ENCODE data around the gene POU3F1.
A peak's percentile ranks its signal among the peaks of the same experiment; 100 is the strongest.
"Not testable (repeated sequence)": the region's sequence is repeated elsewhere in the genome, so short reads cannot be mapped to it uniquely, and the experiment has no call there.

Gene POU3F1

DNA sequence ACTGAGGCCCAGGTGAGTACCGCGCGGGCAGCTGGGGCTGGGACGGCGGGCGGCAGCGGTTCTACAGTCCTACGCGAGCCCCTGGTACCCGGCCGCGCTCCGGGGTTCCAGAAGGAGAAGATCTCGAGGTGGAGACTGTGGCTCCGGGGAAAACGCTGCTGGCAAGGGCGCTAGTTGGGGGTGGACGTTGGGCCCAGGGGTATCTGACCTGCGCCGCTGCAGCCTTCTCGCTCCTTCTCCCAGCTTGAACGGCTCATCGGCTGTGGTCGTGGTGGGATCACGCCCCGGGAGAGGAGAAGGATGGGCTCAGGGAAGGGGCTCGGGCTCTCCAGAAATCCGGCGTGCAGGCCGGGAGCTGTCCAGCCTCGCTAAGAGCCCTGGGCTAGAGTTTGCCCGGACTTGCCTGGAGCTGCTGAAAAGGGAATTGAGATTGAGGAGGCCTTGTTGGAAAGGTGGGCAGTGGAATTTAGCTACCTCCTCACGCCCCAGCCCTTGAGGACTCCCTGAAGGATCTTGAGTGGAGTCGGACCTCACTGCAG lies 1.1 kb upstream of the POU3F1 start:
- no peak for DNase-seq (ENCODE audit: low spot score)

GRCh38 chr1:38046884-38047602 lies 450 bp upstream of the POU3F1 start:
- peak; percentile 92 for DNase-seq (ENCODE audit: low spot score)

DNA sequence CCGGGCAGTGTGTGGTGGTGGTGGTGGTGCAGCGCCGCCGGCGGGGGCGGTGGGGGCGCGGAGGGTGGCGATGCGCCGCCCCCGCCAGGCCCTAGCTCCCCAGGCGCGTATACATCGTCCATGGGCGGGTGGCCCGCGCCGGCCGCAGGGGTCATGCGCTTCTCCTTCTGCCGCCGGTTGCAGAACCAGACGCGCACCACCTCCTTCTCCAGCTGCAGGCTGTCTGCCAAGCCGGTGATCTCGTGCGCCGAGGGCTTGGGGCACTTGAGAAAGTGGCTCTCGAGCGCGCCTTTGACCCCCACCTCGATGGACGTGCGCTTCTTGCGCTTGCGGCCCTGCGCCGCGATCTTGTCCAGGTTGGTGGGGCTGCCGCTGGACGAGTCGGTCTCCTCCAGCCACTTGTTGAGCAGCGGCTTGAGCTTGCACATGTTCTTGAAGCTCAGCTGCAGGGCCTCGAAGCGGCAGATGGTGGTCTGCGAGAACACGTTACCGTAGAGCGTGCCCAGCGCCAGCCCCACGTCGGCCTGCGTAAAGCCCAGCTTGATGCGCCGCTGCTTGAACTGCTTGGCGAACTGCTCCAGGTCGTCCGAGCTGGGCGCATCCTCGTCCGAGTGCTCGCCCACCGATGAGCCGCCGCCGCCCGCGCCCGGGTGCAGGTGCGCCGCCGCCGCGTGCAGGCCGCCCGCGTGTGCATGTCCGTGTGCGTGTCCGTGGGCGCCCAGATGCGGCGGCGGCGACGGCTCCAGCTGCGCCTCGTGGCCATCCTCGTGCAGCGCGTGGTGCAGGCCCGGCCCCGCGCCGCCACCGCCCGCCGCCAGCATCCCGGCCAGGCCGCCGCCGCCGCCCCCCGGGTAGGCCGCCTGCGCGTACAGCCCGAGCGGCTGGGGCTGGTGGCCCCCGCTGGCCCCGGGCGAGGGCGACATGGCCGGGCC lies 926 bp downstream of the POU3F1 start:
- no peak for DNase-seq (ENCODE audit: low spot score)

- DNase-seq (ENCODE audit: low spot score): no peak
Measured at GRCh38 chr1:38044221-38045215, 2.1 kb downstream of the POU3F1 start.

DNA sequence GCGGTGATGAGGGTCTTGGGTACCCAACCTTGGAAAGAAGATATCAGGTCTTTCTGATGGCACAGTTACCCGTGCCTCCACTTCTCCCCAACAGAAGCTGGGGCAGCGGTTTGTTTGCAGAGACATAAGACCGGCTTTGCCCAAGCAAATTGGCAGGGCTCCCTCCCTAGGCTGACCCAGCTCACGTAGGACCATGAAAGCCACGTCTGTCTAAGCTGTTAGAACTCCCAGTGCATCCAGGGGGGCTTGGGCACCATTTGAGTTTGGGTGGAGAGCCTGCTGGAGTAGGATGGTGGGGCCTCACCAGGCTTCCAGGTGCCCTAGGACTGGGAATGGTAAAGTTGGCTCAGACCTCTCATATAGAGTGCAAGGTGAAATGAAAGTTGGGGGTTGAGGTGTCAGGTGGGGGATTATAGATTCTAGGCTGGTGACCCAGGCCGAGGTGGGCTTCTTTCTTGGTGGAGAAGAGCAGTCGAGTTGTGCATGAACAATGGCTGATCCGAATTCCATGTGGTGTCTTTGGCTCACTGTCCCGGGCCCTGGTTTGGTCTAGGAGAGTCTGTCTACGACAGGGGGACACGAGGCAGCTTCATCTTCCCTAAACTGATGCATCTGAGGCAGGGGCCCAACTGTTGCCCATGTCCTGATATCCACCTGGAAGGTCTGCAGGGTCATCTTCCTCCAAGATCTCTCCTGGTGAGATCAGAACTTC lies 3.4 kb downstream of the POU3F1 start:
- DNase-seq (ENCODE audit: low spot score): no peak

- no peak for DNase-seq (ENCODE audit: low spot score)
Measured at GRCh38 chr1:38041936-38042834, 4.4 kb downstream of the POU3F1 start.

DNA sequence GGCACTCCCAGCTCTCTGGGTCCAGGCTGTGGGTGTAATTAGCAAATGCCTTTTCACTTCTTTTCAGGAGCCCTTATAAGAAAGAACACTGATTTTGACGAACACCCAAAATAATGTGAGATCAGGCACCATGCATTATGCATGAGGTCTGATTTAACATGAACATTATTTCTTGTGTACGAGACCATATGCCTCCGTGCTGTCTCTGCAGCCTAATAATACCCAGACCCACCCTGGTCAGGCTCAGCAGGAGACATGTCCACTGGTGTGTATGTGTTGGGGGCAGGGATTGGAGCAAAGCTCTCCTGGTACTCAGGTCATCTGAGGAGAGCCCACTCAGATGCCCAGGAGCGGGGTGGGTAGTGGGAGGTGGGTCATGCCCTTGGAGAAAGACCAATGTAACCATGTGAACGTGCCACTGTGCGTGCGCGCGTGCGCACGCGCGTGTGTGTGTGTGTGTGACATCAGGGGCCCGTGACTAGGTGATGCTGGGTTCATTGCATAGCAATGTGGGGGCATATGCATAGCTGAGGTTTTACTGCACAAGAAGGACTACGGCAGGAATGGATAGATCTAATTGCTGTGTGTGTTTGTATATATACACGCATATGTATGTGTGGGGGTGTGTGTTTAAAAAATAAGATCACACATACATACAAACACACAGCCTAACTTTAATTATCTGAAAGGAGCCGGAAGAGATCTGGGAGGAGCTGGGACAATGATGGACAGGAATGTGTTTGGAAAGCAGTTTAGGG lies 7.1 kb downstream of the POU3F1 start:
- DNase-seq (ENCODE audit: low spot score): no peak

- no peak for DNase-seq (ENCODE audit: low spot score)
Measured at GRCh38 chr1:38038861-38039260, 7.7 kb downstream of the POU3F1 start.

DNA sequence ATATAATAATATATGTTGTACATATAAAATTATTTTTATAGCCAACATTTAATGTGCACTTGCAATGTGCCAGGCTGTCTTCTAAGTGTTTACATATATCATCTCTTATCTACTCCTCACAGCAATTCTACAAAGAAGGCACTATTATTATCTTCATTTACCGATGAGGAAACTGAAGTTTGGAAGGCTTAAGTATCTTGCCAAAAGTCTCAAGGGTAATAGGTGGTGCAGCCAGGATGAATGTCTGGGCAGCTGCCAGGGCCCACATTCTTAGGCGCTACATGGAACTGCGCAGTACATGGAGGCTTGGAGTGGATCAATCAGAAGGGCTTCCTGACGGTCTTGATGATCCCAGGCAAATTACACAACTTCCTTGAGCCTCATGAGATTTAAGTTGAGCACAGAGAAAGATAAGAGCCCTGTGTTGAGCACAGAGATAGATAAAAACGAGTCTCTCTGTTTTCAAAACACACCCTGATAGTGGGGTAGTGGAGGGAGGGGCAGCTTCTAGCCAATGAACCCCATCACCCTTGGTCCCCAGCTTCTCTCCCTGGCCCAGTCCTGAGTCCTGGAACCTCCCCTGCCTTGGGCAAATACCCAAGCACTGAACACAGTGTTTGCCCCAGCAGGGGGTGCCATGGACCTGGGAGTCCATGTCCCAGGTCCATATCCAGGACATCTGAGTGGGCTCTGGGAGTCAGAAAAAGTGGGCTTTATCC lies 9.2 kb downstream of the POU3F1 start:
- DNase-seq (ENCODE audit: low spot score): no peak

- DNase-seq (ENCODE audit: low spot score): no peak
Measured at GRCh38 chr1:38034871-38035270, 11.7 kb downstream of the POU3F1 start.

DNA sequence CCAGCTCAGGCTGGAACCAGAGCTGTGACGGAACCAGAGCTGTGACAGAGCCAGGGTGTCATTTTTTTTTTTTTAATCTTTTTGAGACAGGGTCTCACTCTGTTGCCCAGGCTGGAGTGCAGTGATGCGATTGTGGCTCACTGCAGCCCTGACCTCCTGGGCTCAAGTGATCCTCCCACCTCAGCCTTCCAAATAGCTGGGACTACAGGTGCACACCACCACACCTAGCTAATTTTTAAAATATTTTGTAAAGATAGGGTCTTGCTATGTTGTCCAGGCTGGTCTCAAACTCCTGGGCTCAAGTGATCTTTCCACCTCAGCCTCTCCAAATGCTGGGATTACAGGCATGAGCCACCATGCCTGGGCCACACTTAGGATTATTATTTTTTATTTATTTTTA lies 13.6 kb downstream of the POU3F1 start:
- not testable (repeated sequence) for DNase-seq (ENCODE audit: low spot score)

DNA sequence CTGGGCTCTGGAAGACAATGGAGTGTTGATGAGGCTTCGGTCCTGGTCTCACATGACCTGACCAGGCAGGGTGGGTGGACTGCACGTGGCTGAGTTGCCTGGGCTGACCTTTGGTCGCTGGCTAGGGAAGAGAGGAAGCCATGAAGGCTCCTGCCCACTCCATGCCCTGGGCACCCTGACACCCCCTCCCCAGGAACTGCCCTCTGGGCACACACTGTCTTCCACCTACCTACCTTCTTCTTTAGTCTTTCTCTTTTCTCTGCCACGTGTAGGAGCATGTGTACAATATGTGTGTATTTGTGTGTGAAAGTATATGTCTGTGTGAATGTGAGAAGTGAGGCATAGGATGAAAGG lies 15.1 kb downstream of the POU3F1 start:
- no peak for DNase-seq (ENCODE audit: low spot score)

GRCh38 chr1:38030596-38031512 lies 15.7 kb downstream of the POU3F1 start:
- no peak for DNase-seq (ENCODE audit: low spot score)

- DNase-seq (ENCODE audit: low spot score): no peak
Measured at GRCh38 chr1:38029685-38030511, 16.7 kb downstream of the POU3F1 start.

GRCh38 chr1:38029081-38029681 lies 17.4 kb downstream of the POU3F1 start:
- DNase-seq (ENCODE audit: low spot score): no peak

- no peak for DNase-seq (ENCODE audit: low spot score)
Measured at GRCh38 chr1:38028671-38029070, 17.9 kb downstream of the POU3F1 start.
